ENCODE measurements around the gene MEG3. TPM values are rescaled to one million over a fixed set of nuclear protein-coding genes. Genes with fewer than 3 reads are reported as not detected.

The MEG3 gene
- polyA plus RNA-seq, 1 donor from 2014 or later = not detected

- H3K79me2 ChIP-seq (replicated peaks; ENCODE audit: insufficient read depth, low read length) = no peaks in the 10 kb centered on the region
- H3K27me3 ChIP-seq (ENCODE audit: insufficient read depth, low read depth, low read length) = no peaks in the 10 kb centered on the region
- H3K4me2 ChIP-seq (ENCODE audit: low read length) = no peak overlapping the region
- no peaks in the 10 kb centered on the region for H4K20me1 ChIP-seq (ENCODE audit: insufficient read depth)
- no peak overlapping the region for H3K27ac ChIP-seq (ENCODE audit: low read length)
- no peak for TF ChIP-seq TAF1 (IDR thresholded peaks at IDR 0.05; ENCODE audit: low read depth)
- no peak for TF ChIP-seq RAD21 (conservative IDR thresholded peaks at IDR 0.05)
- TF ChIP-seq REST (IDR thresholded peaks at IDR 0.05; ENCODE audit: borderline replicate concordance) = no peak
- TF ChIP-seq EZH2 (IDR thresholded peaks at IDR 0.05; ENCODE audit: borderline replicate concordance, insufficient read depth, low read length, poor library complexity, severe bottlenecking) = no peak
- TF ChIP-seq POLR2AphosphoS5 (IDR thresholded peaks at IDR 0.05) = no peak
- TF ChIP-seq CTCF (IDR thresholded peaks at IDR 0.05; ENCODE audit: poor library complexity, severe bottlenecking) = no peak
- TF ChIP-seq SMC3 (conservative IDR thresholded peaks at IDR 0.05; ENCODE audit: poor library complexity) = no peak
- no peak for TF ChIP-seq MXI1 (conservative IDR thresholded peaks at IDR 0.05; ENCODE audit: poor library complexity, severe bottlenecking)
- no peak for TF ChIP-seq EP300 (conservative IDR thresholded peaks at IDR 0.05; ENCODE audit: poor library complexity, severe bottlenecking)
- H3K9me3 ChIP-seq (ENCODE audit: low read length) = no peaks in the 10 kb centered on the region
- no peaks in the 10 kb centered on the region for H3K36me3 ChIP-seq (ENCODE audit: insufficient read depth, low read length)
- no peak overlapping the region for H3K9ac ChIP-seq (ENCODE audit: low read length)
- no peak overlapping the region for H3K4me3 ChIP-seq (ENCODE audit: low read length)
- H3K9me2 ChIP-seq (ENCODE audit: insufficient read depth, low read length) = no peaks in the 10 kb centered on the region
- H2AFZ ChIP-seq (ENCODE audit: low read depth, low read length) = no peak overlapping the region
- H3F3A ChIP-seq (ENCODE audit: insufficient read depth, low read length, poor library complexity, severe bottlenecking) = no peaks in the 10 kb centered on the region
Observed at GRCh38 chr14:100781952-100782351, 44.0 kb upstream of the MEG3 start.

- H3K36me3 ChIP-seq (ENCODE audit: insufficient read depth, low read length) = no peaks in the 10 kb centered on the region
- no peak for TF ChIP-seq RAD21 (conservative IDR thresholded peaks at IDR 0.05)
Observed at GRCh38 chr14:100782516-100783320, 43.2 kb upstream of the MEG3 start.

More at GRCh38 chr14:100782516-100783320, 43.2 kb upstream of the MEG3 start:
- Histone ChIP-seq H4K20me1 (ENCODE audit: insufficient read depth) (no peaks in the 10 kb centered on the region), H3K9me2 (ENCODE audit: insufficient read depth, low read length) (no peaks in the 10 kb centered on the region), H3K4me2 (ENCODE audit: low read length) (no peak overlapping the region), H2AFZ (ENCODE audit: low read depth, low read length) (no peak overlapping the region), H3K27ac (ENCODE audit: low read length) (no peak overlapping the region), H3K79me2 (replicated peaks; ENCODE audit: insufficient read depth, low read length) (no peaks in the 10 kb centered on the region), H3K4me3 (ENCODE audit: low read length) (no peak overlapping the region), H3F3A (ENCODE audit: insufficient read depth, low read length, poor library complexity, severe bottlenecking) (no peaks in the 10 kb centered on the region), H3K9me3 (ENCODE audit: low read length) (no peaks in the 10 kb centered on the region), H3K27me3 (ENCODE audit: insufficient read depth, low read depth, low read length) (no peaks in the 10 kb centered on the region), H3K9ac (ENCODE audit: low read length) (no peak overlapping the region)

Data from neural cell (in vitro differentiated cells).